OCI-LY7 (cell line): ENCODE data around the gene KCNJ16.

Experiments used
- CTCF ChIP-seq: fragments of 200-600 bp; sonication (generic); conservative IDR thresholded peaks from 2 replicates; pipeline ENCODE4 v1.5.1; 2014; ENCODE audit warnings: mild to moderate bottlenecking, antibody characterized with exemption, low read length, moderate library complexity, mixed read lengths
- EZH2phosphoT487 ChIP-seq: fragments of 200-600 bp; sonication (generic); IDR thresholded peaks from 2 replicates; pipeline ENCODE4 v1.6.1; 2018; ENCODE audit warnings: low read depth, borderline replicate concordance, mild to moderate bottlenecking, mixed run types, antibody characterized with exemption, low read length, moderate library complexity, mixed read lengths

GRCh38 chr17:70172449-70172848 is 97.4 kb downstream of the KCNJ16 start:
- TF ChIP-seq CTCF, result no peak
- no peak for TF ChIP-seq EZH2phosphoT487
